OCI-LY3 (cell line): ENCODE data around the gene ANKRD33B.

Experiments
- H2AFZ ChIP-seq: fragments of 200-600, 300-600 bp; shearing (Covaris generic); 2 replicates; pipeline ENCODE4 v1.6.0; 2014; ENCODE audit warnings: antibody characterized with exemption, low read depth, low read length
- H3K27ac ChIP-seq: fragments of 200-600, 300-600 bp; sonication (generic); 2 replicates; pipeline ENCODE4 v1.5.1; 2014; ENCODE audit warnings: mild to moderate bottlenecking, low read length, moderate library complexity, mixed read lengths
- H3K27me3 ChIP-seq: fragments of 200-600, 300-600 bp; sonication (generic); 2 replicates; pipeline ENCODE4 v1.6.1; 2014; ENCODE audit warnings: low read depth, low read length, mixed read lengths
- H3K36me3 ChIP-seq: fragments of 200-600, 300-600 bp; sonication (generic); replicated peaks from 2 replicates; pipeline ENCODE3; 2014; ENCODE audit warnings: low read depth, low read length, mixed read lengths
- H3K4me1 ChIP-seq: fragments of 300-600, 200-600 bp; sonication (generic); 2 replicates; pipeline ENCODE4 v1.6.1; 2014; ENCODE audit warnings: low read length, mixed read lengths
- H3K4me2 ChIP-seq: fragments of 200-600, 300-600 bp; sonication (generic); 2 replicates; pipeline ENCODE4 v1.6.1; 2014; ENCODE audit warnings: low read length, mixed read lengths
- H3K4me3 ChIP-seq: fragments of 300-600, 200-600 bp; sonication (generic); 2 replicates; pipeline ENCODE4 v1.5.1; 2014; ENCODE audit warnings: antibody characterized with exemption, mild to moderate bottlenecking, low read length, moderate library complexity
- H3K79me2 ChIP-seq: fragments of 300-600, 200-600 bp; shearing (Covaris generic); 2 replicates; pipeline ENCODE4 v1.6.1; 2014; ENCODE audit warnings: mild to moderate bottlenecking, low read length, mixed read lengths
- H3K9ac ChIP-seq: fragments of 300-600, 200-600 bp; shearing (Covaris generic); 2 replicates; pipeline ENCODE4 v1.6.0; 2014; ENCODE audit warnings: mild to moderate bottlenecking, low read length, moderate library complexity
- H3K9me3 ChIP-seq: fragments of 200-600, 300-600 bp; shearing (Covaris generic); 2 replicates; pipeline ENCODE4 v1.6.1; 2014; ENCODE audit warnings: low read length, mixed read lengths; ENCODE audit not compliant: insufficient read depth
- H4K20me1 ChIP-seq: fragments of 200-600, 300-600 bp; sonication (generic); 2 replicates; pipeline ENCODE4 v1.6.1; 2016; ENCODE audit warnings: low read length, mixed read lengths; ENCODE audit not compliant: insufficient read depth
- CTCF ChIP-seq: fragments of 200-600, 300-600 bp; sonication (generic); IDR thresholded peaks from 2 replicates; pipeline ENCODE4 v1.5.1; 2014; ENCODE audit warnings: antibody characterized with exemption, low read length, low read depth
- EZH2phosphoT487 ChIP-seq: fragments of 200-600 bp; shearing (Covaris generic); IDR thresholded peaks from 2 replicates; pipeline ENCODE4 v1.6.1; 2018; ENCODE audit warnings: antibody characterized with exemption, mixed run types, low read depth

The ANKRD33B gene

GRCh38 chr5:10648806-10649665 lies 85.2 kb downstream of the ANKRD33B start:
- H3K9ac ChIP-seq: no peak overlapping the region
- no peak overlapping the region for H3K4me2 ChIP-seq
- H3K27ac ChIP-seq: no peak overlapping the region
- H3K9me3 ChIP-seq: no peaks in the 10 kb centered on the region
- H3K36me3 ChIP-seq: peaks cover 27% of the 10 kb centered on the region
- H3K27me3 ChIP-seq: no peaks in the 10 kb centered on the region
- peaks cover 66% of the 10 kb centered on the region for H3K79me2 ChIP-seq
- TF ChIP-seq EZH2phosphoT487 (no peak), CTCF (no peak)
- no peak overlapping the region for H2AFZ ChIP-seq
- no peak overlapping the region for H3K4me3 ChIP-seq
- H4K20me1 ChIP-seq: peaks cover 8% of the 10 kb centered on the region; the same call in 1 of the 2 replicates
- peaks cover 16% of the 10 kb centered on the region for H3K4me1 ChIP-seq

- Histone ChIP-seq H2AFZ (no peak overlapping the region), H3K4me3 (no peak overlapping the region), H3K27ac (no peak overlapping the region), H3K4me1 (peaks cover 8% of the 10 kb centered on the region), H3K9me3 (no peaks in the 10 kb centered on the region), H4K20me1 (peaks cover 8% of the 10 kb centered on the region; the same call in 1 of the 2 replicates), H3K79me2 (peaks cover 58% of the 10 kb centered on the region), H3K4me2 (no peak overlapping the region), H3K9ac (no peak overlapping the region), H3K36me3 (peaks cover 29% of the 10 kb centered on the region), H3K27me3 (no peaks in the 10 kb centered on the region)
- TF ChIP-seq EZH2phosphoT487 (no peak), CTCF (no peak)
Observed at GRCh38 chr5:10649666-10650380, 86.0 kb downstream of the ANKRD33B start.

- peaks cover 40% of the 10 kb centered on the region for H3K36me3 ChIP-seq
- no peak overlapping the region for H3K4me2 ChIP-seq
- no peak overlapping the region for H2AFZ ChIP-seq
- H3K27me3 ChIP-seq: no peaks in the 10 kb centered on the region
- no peak for TF ChIP-seq EZH2phosphoT487
- TF ChIP-seq CTCF: no peak
- no peaks in the 10 kb centered on the region for H3K9me3 ChIP-seq
- no peak overlapping the region for H3K27ac ChIP-seq
- H3K4me1 ChIP-seq: no peaks in the 10 kb centered on the region
- no peak overlapping the region for H3K4me3 ChIP-seq
- H3K79me2 ChIP-seq: peaks cover 35% of the 10 kb centered on the region
- H3K9ac ChIP-seq: no peak overlapping the region
- H4K20me1 ChIP-seq: peaks cover 3% of the 10 kb centered on the region; the same call in 1 of the 2 replicates
Observed at GRCh38 chr5:10652151-10652550, 88.3 kb downstream of the ANKRD33B start.

- H3K9me3 ChIP-seq: no peaks in the 10 kb centered on the region
- peaks cover 36% of the 10 kb centered on the region for H3K36me3 ChIP-seq
- H3K27me3 ChIP-seq: no peaks in the 10 kb centered on the region
- H3K9ac ChIP-seq: no peak overlapping the region
- no peak for TF ChIP-seq EZH2phosphoT487
- TF ChIP-seq CTCF: no peak
- H3K79me2 ChIP-seq: peaks cover 30% of the 10 kb centered on the region
- H4K20me1 ChIP-seq: peaks cover 2% of the 10 kb centered on the region; the same call in 1 of the 2 replicates
- no peak overlapping the region for H2AFZ ChIP-seq
- no peaks in the 10 kb centered on the region for H3K4me1 ChIP-seq
- no peak overlapping the region for H3K27ac ChIP-seq
- H3K4me2 ChIP-seq: no peak overlapping the region
- H3K4me3 ChIP-seq: no peak overlapping the region
Observed at GRCh38 chr5:10652606-10653005, 88.7 kb downstream of the ANKRD33B start.
